HG03520 (cell line): Measurements from ENCODE around the gene TMEM161A.

ENCODE experiments used
- ATAC-seq: cut with Tn5 transposase; IDR thresholded peaks from one replicate; pipeline ENCODE4 v1.9.1; 2021; ENCODE audit warnings: mild to moderate bottlenecking, moderate library complexity; ENCODE audit not compliant: unreplicated experiment

Gene TMEM161A

GRCh38 chr19:19098703-19099632 is 39.3 kb downstream of the TMEM161A start:
- ATAC-seq = no peak

GRCh38 chr19:19098084-19098702 is 40.1 kb downstream of the TMEM161A start:
- no peak for ATAC-seq

GRCh38 chr19:19096641-19097627 is 41.3 kb downstream of the TMEM161A start:
- no peak for ATAC-seq

- ATAC-seq = no peak
These were observed 42.6 kb downstream of the TMEM161A start for GRCh38 chr19:19095691-19096090.

GRCh38 chr19:19094513-19094912 is 43.8 kb downstream of the TMEM161A start:
- no peak for ATAC-seq

- ATAC-seq = no peak
These were observed 50.6 kb downstream of the TMEM161A start for GRCh38 chr19:19087676-19088075.

GRCh38 chr19:19083413-19084178 is 54.7 kb downstream of the TMEM161A start:
- no peak for ATAC-seq

GRCh38 chr19:19081642-19082151 is 56.6 kb downstream of the TMEM161A start:
- ATAC-seq = no peak

GRCh38 chr19:19079571-19079970 is 58.7 kb downstream of the TMEM161A start:
- ATAC-seq = no peak

GRCh38 chr19:19078801-19079200 is 59.5 kb downstream of the TMEM161A start:
- ATAC-seq = no peak

- ATAC-seq = no peak
These were observed 61.2 kb downstream of the TMEM161A start for GRCh38 chr19:19077103-19077502.

- no peak for ATAC-seq
These were observed 61.8 kb downstream of the TMEM161A start for GRCh38 chr19:19076476-19076875.

GRCh38 chr19:19075126-19075525 is 63.2 kb downstream of the TMEM161A start:
- ATAC-seq = no peak

GRCh38 chr19:19074196-19074882 is 63.9 kb downstream of the TMEM161A start:
- ATAC-seq = no peak

- no peak for ATAC-seq
These were observed 66.4 kb downstream of the TMEM161A start for GRCh38 chr19:19071897-19072296.
